Ectodermal cell (in vitro differentiated cells): ENCODE results near the gene MDH1.

Experiments used
- H3K27ac ChIP-seq: 2 replicates; pipeline ENCODE4 v1.7.0; 2013; ENCODE audit warnings: mild to moderate bottlenecking, low read depth, low read length; ENCODE audit not compliant: insufficient read depth, poor library complexity, severe bottlenecking
- H3K27me3 ChIP-seq: 2 replicates; pipeline ENCODE4 v1.7.0; 2013; ENCODE audit warnings: mild to moderate bottlenecking, low read length; ENCODE audit not compliant: insufficient read depth, control insufficient read depth, poor library complexity, severe bottlenecking
- H3K36me3 ChIP-seq: one replicate; pipeline ENCODE4 v1.7.0; 2013; ENCODE audit warnings: low read length; ENCODE audit not compliant: control insufficient read depth, insufficient read depth
- H3K4me1 ChIP-seq: one replicate; pipeline ENCODE4 v1.7.0; 2013; ENCODE audit warnings: low read length; ENCODE audit not compliant: control insufficient read depth, insufficient read depth
- H3K4me3 ChIP-seq: 2 replicates; pipeline ENCODE4 v1.7.0; 2013; ENCODE audit warnings: low read depth, low read length, control low read depth; ENCODE audit not compliant: insufficient read depth
- H3K9me3 ChIP-seq: 2 replicates; pipeline ENCODE4 v1.7.0; 2013; ENCODE audit warnings: mild to moderate bottlenecking, low read length, moderate library complexity; ENCODE audit not compliant: control insufficient read depth
- WGBS, 2 experiments: methylation state at CpG; one replicate each; pipeline ENCODE4 v1.1.7; 2013; ENCODE audit warnings: missing lambda C conversion rate in 2 of 2; 5-methylcytosine and 5-hydroxymethylcytosine counted together

MDH1 gene

DNA sequence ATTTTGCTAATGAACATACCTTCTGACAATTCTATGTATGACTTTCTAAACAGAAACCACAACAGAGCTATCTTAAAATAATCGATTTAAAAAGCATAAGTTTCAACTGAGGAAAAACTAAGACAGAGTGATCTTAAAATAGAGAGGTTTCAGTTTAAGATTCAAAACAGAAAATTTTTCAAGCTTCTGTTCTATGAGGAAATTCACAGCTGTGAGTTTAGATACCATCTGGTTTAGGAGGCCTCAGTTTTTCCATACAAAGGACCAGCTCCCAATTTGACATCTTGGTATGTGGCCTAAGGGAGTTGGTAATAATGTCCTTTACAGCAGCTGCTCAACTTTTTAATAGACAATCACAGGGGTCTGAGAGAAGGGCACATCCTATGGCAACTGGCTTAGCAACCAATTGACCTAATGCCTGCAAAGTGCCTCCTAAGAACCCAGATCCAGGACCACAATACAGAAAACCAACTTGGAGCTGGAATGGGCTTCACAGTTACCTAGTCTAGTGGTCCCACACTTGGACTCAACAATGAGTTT is 39.7 kb downstream of the MDH1 start:
- WGBS, 2 experiments = 100% methylated on average over 1 of the region's 1 CpG; no CpG with 5 or more reads in 1 of the 2 experiments
- Histone ChIP-seq H3K27me3 (no peaks in the 10 kb centered on the region), H3K36me3 (no peaks in the 10 kb centered on the region), H3K4me3 (no peak overlapping the region), H3K27ac (no peak overlapping the region), H3K4me1 (no peaks in the 10 kb centered on the region), H3K9me3 (no peaks in the 10 kb centered on the region)

DNA sequence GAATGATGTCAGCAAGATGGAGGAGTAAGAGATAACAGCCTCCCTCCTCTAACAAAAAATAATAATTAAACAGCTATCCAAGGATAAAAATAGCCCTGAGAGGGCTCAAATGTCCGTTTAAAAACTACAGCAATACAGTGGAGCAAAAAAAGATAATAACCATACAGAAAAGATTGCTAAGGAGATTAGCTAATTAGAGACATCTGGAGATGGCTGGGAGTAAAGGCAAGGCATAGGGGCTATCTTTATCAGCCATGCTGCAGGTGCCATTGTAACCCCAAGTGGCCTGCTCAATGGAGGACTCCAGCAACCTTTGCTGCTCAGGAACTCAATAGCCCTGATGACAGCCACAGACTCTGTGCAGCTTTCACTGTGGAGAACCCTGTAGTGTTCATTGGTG is 42.7 kb downstream of the MDH1 start:
- Histone ChIP-seq H3K36me3 (no peaks in the 10 kb centered on the region), H3K4me1 (no peaks in the 10 kb centered on the region), H3K27me3 (no peaks in the 10 kb centered on the region), H3K27ac (no peak overlapping the region), H3K4me3 (no peak overlapping the region), H3K9me3 (peaks cover 4% of the 10 kb centered on the region)
- 91% methylated on average over 1 of the region's 1 CpG; no CpG with 5 or more reads in 1 of the 2 experiments for WGBS, 2 experiments

DNA sequence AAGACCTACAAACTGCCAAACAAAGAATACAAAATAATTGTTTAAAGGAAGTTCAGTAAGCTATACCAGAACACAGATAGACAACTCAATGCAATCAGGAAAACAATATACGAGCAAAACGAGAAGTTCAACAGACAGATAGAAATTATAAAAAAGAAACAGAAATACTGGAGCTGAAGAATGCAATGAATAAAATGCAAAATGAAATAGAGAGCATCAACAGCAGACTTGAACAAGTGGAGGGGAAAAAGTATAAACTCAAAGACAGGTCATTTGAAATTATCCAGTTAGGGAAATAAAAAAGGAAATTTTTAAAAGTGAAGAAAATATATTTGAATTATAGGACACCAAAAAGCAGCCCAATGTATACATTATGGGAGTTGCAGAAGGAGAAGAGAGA is 43.6 kb downstream of the MDH1 start:
- 74 to 100% methylated on average over 2 of the region's 2 CpGs for WGBS, 2 experiments
- H3K9me3 ChIP-seq = peaks cover 4% of the 10 kb centered on the region
- no peaks in the 10 kb centered on the region for H3K27me3 ChIP-seq
- no peak overlapping the region for H3K27ac ChIP-seq
- no peaks in the 10 kb centered on the region for H3K36me3 ChIP-seq
- H3K4me1 ChIP-seq = no peaks in the 10 kb centered on the region
- H3K4me3 ChIP-seq = no peak overlapping the region

DNA sequence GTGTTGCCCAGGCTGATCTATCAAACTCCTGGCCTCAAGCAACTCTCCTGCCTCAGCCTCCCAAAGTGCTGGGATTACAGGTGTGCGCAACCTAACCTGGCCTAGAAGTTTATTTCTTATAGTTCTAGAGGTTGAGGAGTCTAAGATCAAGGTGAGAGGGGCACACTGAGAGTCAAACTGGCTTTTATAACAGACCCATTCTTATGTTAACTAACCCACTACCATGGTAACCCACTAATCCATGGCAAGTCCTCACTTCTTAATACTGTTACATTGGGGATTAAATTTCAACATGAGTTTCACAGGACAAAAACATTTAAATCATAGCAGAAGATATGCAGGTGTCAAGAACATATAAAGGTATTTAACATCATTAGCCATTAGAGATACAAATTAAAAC is 50.6 kb downstream of the MDH1 start:
- Histone ChIP-seq H3K36me3 (no peaks in the 10 kb centered on the region), H3K27me3 (no peaks in the 10 kb centered on the region), H3K9me3 (peaks cover 4% of the 10 kb centered on the region), H3K4me3 (no peak overlapping the region), H3K27ac (no peak overlapping the region), H3K4me1 (no peaks in the 10 kb centered on the region)
- WGBS, 2 experiments = 69 to 89% methylated on average over 1 of the region's 1 CpG

- WGBS, 2 experiments = 81 to 100% methylated on average over 1 of the region's 1 CpG
- Histone ChIP-seq H3K4me3 (no peak overlapping the region), H3K36me3 (no peaks in the 10 kb centered on the region), H3K27me3 (no peaks in the 10 kb centered on the region), H3K4me1 (no peaks in the 10 kb centered on the region), H3K9me3 (no peaks in the 10 kb centered on the region), H3K27ac (no peak overlapping the region)
These were observed 54.2 kb downstream of the MDH1 start for GRCh38 chr2:63642946-63643345.

GRCh38 chr2:63643486-63643885 is 54.7 kb downstream of the MDH1 start:
- H3K27ac ChIP-seq = no peak overlapping the region

DNA sequence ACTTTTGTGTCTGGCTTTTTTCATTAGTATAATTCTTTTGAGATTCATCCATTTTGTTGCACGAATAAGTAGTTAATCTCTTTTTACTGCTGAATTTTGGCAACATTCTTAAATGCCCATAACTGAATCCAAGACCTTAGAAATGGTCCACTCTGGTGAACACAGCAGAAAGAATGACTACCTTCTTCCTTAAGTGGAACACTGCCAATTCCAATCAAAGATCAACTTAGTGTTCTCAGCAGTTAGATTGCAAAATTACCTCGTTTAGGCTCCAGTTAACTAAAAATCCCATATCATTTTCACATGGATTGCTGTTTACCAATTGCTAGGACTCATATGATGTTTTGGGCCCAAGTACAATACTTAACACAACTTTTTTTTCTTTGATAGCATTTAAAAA is 59.9 kb downstream of the MDH1 start:
- H3K36me3 ChIP-seq = no peaks in the 10 kb centered on the region
- H3K9me3 ChIP-seq = no peaks in the 10 kb centered on the region
- no peaks in the 10 kb centered on the region for H3K27me3 ChIP-seq
- no peak overlapping the region for H3K27ac ChIP-seq
- no peaks in the 10 kb centered on the region for H3K4me1 ChIP-seq
- WGBS, 2 experiments = 96 to 98% methylated on average over 2 of the region's 2 CpGs
- no peak overlapping the region for H3K4me3 ChIP-seq

More at GRCh38 chr2:63643486-63643885, 54.7 kb downstream of the MDH1 start:
- no peaks in the 10 kb centered on the region for H3K4me1 ChIP-seq
- no peaks in the 10 kb centered on the region for H3K9me3 ChIP-seq
- H3K36me3 ChIP-seq = no peaks in the 10 kb centered on the region
- WGBS, 2 experiments = 92 to 93% methylated on average over 1 of the region's 1 CpG
- no peaks in the 10 kb centered on the region for H3K27me3 ChIP-seq
- H3K4me3 ChIP-seq = no peak overlapping the region

GRCh38 chr2:63649829-63650228 is 61.1 kb downstream of the MDH1 start:
- Histone ChIP-seq H3K36me3 (no peaks in the 10 kb centered on the region), H3K4me1 (no peaks in the 10 kb centered on the region), H3K27me3 (no peaks in the 10 kb centered on the region), H3K4me3 (no peak overlapping the region), H3K9me3 (no peaks in the 10 kb centered on the region), H3K27ac (no peak overlapping the region)
- WGBS, 2 experiments = 87 to 92% methylated on average over 1 of the region's 1 CpG

DNA sequence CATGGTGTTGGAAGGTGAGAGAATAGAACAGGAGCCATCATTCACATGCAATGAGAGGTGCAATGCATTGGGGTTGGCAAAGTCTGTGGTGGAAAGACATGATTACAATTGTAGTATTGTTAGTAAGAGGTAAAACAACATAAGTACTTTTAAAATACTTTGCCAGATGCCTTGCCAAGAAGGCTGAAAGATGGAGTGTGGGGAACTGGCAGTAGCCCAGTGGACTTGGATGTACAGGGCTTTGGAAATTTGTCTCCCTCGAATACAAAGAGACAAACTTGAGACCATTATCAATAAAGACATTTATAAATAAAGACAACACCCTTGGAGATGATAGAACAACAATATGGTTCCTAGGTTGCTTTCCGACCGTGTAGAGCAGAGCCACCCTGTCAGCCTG is 62.0 kb downstream of the MDH1 start:
- H3K27ac ChIP-seq = no peak overlapping the region
- 60 to 83% methylated on average over 1 to 3 of the region's 3 CpGs for WGBS, 2 experiments
- H3K4me1 ChIP-seq = no peaks in the 10 kb centered on the region
- H3K9me3 ChIP-seq = no peaks in the 10 kb centered on the region
- no peaks in the 10 kb centered on the region for H3K36me3 ChIP-seq
- no peak overlapping the region for H3K4me3 ChIP-seq
- H3K27me3 ChIP-seq = no peaks in the 10 kb centered on the region

GRCh38 chr2:63651356-63651755 is 62.6 kb downstream of the MDH1 start:
- Histone ChIP-seq H3K9me3 (no peaks in the 10 kb centered on the region), H3K27ac (no peak overlapping the region), H3K4me1 (no peaks in the 10 kb centered on the region), H3K27me3 (no peaks in the 10 kb centered on the region), H3K36me3 (no peaks in the 10 kb centered on the region), H3K4me3 (no peak overlapping the region)
- WGBS, 2 experiments = 93% methylated on average over 2 of the region's 3 CpGs
